Gastroesophageal sphincter (tissue), 4 donors: ENCODE results near the gene XXYLT1. TPM values are rescaled to one million over a fixed set of nuclear protein-coding genes. Genes with fewer than 3 reads are reported as not detected.

ENCODE experiments used
- ATAC-seq: fragments of 150-250 bp; one replicate; pipeline ENCODE4 v1.9.1; 2016; ENCODE audit warnings: mild to moderate bottlenecking, moderate library complexity
- H3K27ac ChIP-seq, 4 donors: fragments of 200-600 bp; sonication (generic) in 3 of 4; 1 replicate in 3 of 4; 2 replicates in 1 of 4; pipeline ENCODE4 v1.5.1; 2016 to 2019
- H3K27me3 ChIP-seq: fragments of 200-600 bp; sonication (generic); one replicate; pipeline ENCODE4 v1.5.1; 2019
- H3K36me3 ChIP-seq, 2 donors: fragments of 200-600 bp; sonication (generic); one replicate each; pipeline ENCODE4 v1.5.1; 2019; ENCODE audit warnings: control low read depth in 1 of 2
- H3K4me1 ChIP-seq, 3 donors: fragments of 200-600 bp; sonication (generic); 1 replicate in 2 of 3; 2 replicates in 1 of 3; pipeline ENCODE4 v1.5.1; 2016 to 2019; ENCODE audit warnings: control low read depth in 2 of 3
- H3K4me3 ChIP-seq, 2 donors: fragments of 200-600 bp; sonication (generic); one replicate each; pipeline ENCODE4 v1.5.1; 2019; ENCODE audit warnings: mild to moderate bottlenecking in 1 of 2, moderate library complexity in 1 of 2
- H3K9me3 ChIP-seq, 3 donors: fragments of 200-600 bp; sonication (generic); one replicate each; pipeline ENCODE4 v1.5.1; 2017 to 2019; ENCODE audit warnings: control low read depth in 2 of 3
- CTCF ChIP-seq, 4 experiments: fragments of 200-600 bp in 2 of 4; fragments of 450-650 bp in 2 of 4; sonication (generic) in 1 of 4; IDR thresholded peaks; one replicate each; pipeline ENCODE4 v1.5.1; 2017 to 2019; ENCODE audit warnings: antibody characterized with exemption in 4 of 4, mild to moderate bottlenecking in 2 of 4, moderate library complexity in 2 of 4
- EP300 ChIP-seq: sonication (generic); formaldehyde crosslinking; IDR thresholded peaks from one replicate; pipeline ENCODE4 v1.6.1; 2017; ENCODE audit warnings: antibody characterized with exemption, mild to moderate bottlenecking
- POLR2A ChIP-seq, 2 donors: fragments of 450-650 bp; IDR thresholded peaks; one replicate each; pipeline ENCODE4 v1.6.1; 2017; ENCODE audit warnings: antibody characterized with exemption in 2 of 2, mild to moderate bottlenecking in 2 of 2, moderate library complexity in 1 of 2
- POLR2AphosphoS5 ChIP-seq: sonication (generic); formaldehyde crosslinking; IDR thresholded peaks from one replicate; pipeline ENCODE4 v1.6.1; 2017; ENCODE audit warnings: antibody characterized with exemption
- WGBS, 2 donors: methylation state at CpG; one replicate each; pipeline ENCODE4 v1.1.5; 2018; ENCODE audit warnings: low coverage in 1 of 2; 5-methylcytosine and 5-hydroxymethylcytosine counted together
- total RNA-seq, 4 donors: library from RNA; depleted of rRNA; stranded (reverse); fragments of >200 nt; gene quantifications; one replicate each; pipeline ENCODE4 v1.1.0, GENCODE V29; 2016

The XXYLT1 gene
- total RNA-seq, 4 donors from 2014 or later, result 10.1 to 14.0 (median 12.5) TPM

- 90 to 100% methylated on average over 3 to 5 of the region's 6 CpGs for WGBS, 2 donors
- Histone ChIP-seq H3K27me3 (no peaks in the 10 kb centered on the region), H3K9me3 (no peaks in the 10 kb centered on the region), H3K4me1 (peaks cover 0 to 38% (median 6%) of the 10 kb centered on the region in 3 donors), H3K4me3 (no peak overlapping the region), H3K27ac (peak overlapping the region in 2 of 4 donors; percentile 55 to 57), H3K36me3 (no peaks in the 10 kb centered on the region)
- TF ChIP-seq POLR2A (IDR thresholded peaks at IDR 0.05) (no peak), EP300 (no peak), POLR2AphosphoS5 (no peak), CTCF (IDR thresholded peaks at IDR 0.05) (no peak)
- ATAC-seq, result no peak
Measured at GRCh38 chr3:195203606-195204005, 67.4 kb downstream of the XXYLT1 start.

DNA sequence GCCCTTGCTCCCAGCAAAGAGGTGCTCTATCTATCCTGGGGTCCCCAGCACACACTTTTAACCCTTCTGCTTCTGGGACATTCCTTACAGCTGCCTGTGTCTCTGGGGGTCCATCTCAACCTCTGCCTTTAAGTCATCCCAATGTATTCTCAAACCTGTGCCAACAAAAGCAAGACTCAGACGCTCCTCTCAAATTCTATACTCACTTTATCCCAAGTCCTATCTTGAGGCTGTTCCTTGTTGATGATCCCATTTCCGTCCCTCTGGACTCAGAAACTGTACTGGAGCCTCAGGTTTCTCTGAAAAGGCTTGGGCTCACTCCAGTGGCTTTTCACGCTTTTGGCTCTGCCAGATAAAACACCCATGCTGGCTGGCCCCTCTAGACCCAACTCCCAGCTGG lies 69.7 kb downstream of the XXYLT1 start:
- H3K4me3 ChIP-seq, result no peak overlapping the region
- H3K4me1 ChIP-seq, result peaks cover 0 to 30% (median 5%) of the 10 kb centered on the region in 3 donors
- WGBS, 2 donors, result 90% methylated on average over 2 to 3 of the region's 3 CpGs
- TF ChIP-seq POLR2A (IDR thresholded peaks at IDR 0.05), result no peak
- no peak for TF ChIP-seq CTCF (IDR thresholded peaks at IDR 0.05)
- no peak for TF ChIP-seq EP300
- no peak for TF ChIP-seq POLR2AphosphoS5
- no peaks in the 10 kb centered on the region for H3K36me3 ChIP-seq
- H3K27ac ChIP-seq, result no peak overlapping the region
- ATAC-seq, result no peak
- H3K9me3 ChIP-seq, result no peaks in the 10 kb centered on the region
- no peaks in the 10 kb centered on the region for H3K27me3 ChIP-seq

GRCh38 chr3:195200010-195200822 lies 70.7 kb downstream of the XXYLT1 start:
- 80 to 93% methylated on average over 1 to 5 of the region's 14 CpGs for WGBS, 2 donors
- Histone ChIP-seq H3K27me3 (no peaks in the 10 kb centered on the region), H3K4me3 (no peak overlapping the region), H3K9me3 (no peaks in the 10 kb centered on the region), H3K36me3 (no peaks in the 10 kb centered on the region), H3K27ac (no peak overlapping the region), H3K4me1 (peaks cover 0 to 33% (median 5%) of the 10 kb centered on the region in 3 donors)
- TF ChIP-seq POLR2AphosphoS5, result no peak
- TF ChIP-seq POLR2A (IDR thresholded peaks at IDR 0.05), result no peak
- TF ChIP-seq CTCF (IDR thresholded peaks at IDR 0.05), result no peak
- no peak for TF ChIP-seq EP300
- ATAC-seq, result no peak

DNA sequence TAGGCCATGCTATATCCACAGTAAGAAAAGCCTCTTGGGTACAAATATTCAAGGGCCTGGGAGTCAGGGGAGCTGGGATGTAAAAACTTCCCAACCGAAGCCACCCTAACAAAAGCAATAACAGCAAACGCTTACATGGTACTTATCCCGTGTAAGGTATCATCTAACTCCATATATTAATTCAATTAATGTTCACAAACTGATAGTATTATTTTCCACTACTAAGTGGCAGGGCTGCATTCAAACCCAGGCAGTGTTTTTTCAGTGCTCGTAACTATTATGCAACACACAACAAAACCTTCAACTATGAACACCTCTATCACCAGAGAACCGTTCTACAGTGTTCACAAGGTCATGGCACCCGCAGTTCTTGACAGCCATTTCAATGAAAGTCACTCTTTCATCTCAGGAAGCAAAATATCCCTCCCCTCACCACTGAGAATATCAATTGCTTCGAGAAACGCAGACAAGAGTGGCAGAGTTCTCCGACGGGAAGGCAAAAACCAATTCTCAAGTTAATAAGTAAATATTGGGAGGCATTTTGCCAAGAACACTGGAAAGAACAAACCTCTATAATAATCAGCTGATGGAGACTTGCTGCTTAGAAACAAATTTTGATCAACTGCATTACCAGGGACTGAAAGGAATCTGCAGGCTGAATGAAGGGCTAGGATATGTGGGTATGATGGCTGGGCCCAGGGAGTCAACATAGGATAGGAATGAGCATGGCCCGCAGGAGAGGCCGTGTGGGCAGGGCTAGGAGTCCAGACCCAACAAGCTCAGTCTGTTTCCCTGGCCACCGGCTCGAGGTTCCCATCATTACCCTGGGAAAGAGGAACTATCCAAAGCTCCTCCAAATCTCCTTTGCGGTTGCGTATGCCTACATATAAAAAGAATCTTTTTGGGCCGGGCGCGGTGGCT lies 72.3 kb downstream of the XXYLT1 start:
- Histone ChIP-seq H3K27ac (no peak overlapping the region), H3K4me1 (peaks cover 0 to 20% (median 0%) of the 10 kb centered on the region in 3 donors), H3K9me3 (no peaks in the 10 kb centered on the region), H3K36me3 (no peaks in the 10 kb centered on the region), H3K4me3 (no peak overlapping the region), H3K27me3 (no peaks in the 10 kb centered on the region)
- no peak for TF ChIP-seq EP300
- no peak for TF ChIP-seq POLR2AphosphoS5
- TF ChIP-seq CTCF (IDR thresholded peaks at IDR 0.05), result no peak
- no peak for TF ChIP-seq POLR2A (IDR thresholded peaks at IDR 0.05)
- ATAC-seq, result no peak
- 82 to 90% methylated on average over 8 to 11 of the region's 19 CpGs for WGBS, 2 donors
